ENCODE data around the gene PAK2.

- TF ChIP-seq CTCF (IDR thresholded peaks at IDR 0.05): no peak
- no peak for TF ChIP-seq POLR2A (IDR thresholded peaks at IDR 0.05)
These were observed 33.2 kb downstream of the PAK2 start for GRCh38 chr3:196772897-196773296.

All from body of pancreas (tissue), 4 donors.